Panc1 (cell line): Measurements from ENCODE around the gene CDKAL1. TPM values are rescaled to one million over a fixed set of nuclear protein-coding genes. Genes with fewer than 3 reads are reported as not detected.

ENCODE experiments used
- ATAC-seq: fragments of 200-7000 bp; cut with Tn5 transposase; 2 replicates; pipeline ENCODE4 v1.9.1; 2020; ENCODE audit warnings: mild to moderate bottlenecking, moderate library complexity
- BruUV-seq: library from RNA; stranded (reverse); fragments of 400-500 nt; replicated peaks from 2 replicates; lab custom pipeline; 2021; lab: Mats Ljungman, UMichigan
- CTCF ChIA-PET: fragments of 300-600 bp; sonication (Branson Sonifier 250); formaldehyde crosslinking; loops from one replicate; lab custom pipeline; 2022; ENCODE audit warnings: antibody characterized with exemption; lab: Charles Lee
- POLR2A ChIA-PET: fragments of 300-600 bp; sonication (Branson Sonifier 250); formaldehyde crosslinking; loops from one replicate; lab custom pipeline; 2022; ENCODE audit warnings: antibody characterized with exemption; lab: Charles Lee
- DNase-seq: peaks from one replicate; pipeline ENCODE4 v3.0.0-alpha.2; 2010; ENCODE audit warnings: low read depth, low spot score
- H3K27ac ChIP-seq: 2 replicates; pipeline ENCODE4 v1.5.1; 2011; ENCODE audit warnings: mild to moderate bottlenecking, low read length, inconsistent platforms
- H3K27me3 ChIP-seq: fragments of 200-500 bp; sonication (Bioruptor generic); 2 replicates; pipeline ENCODE4 v1.6.0; 2014; ENCODE audit warnings: low read length, inconsistent platforms; ENCODE audit not compliant: control insufficient read depth, insufficient read depth
- H3K36me3 ChIP-seq: fragments of 200-500 bp; sonication (Bioruptor generic); 2 replicates; pipeline ENCODE4 v1.5.1; 2014; ENCODE audit warnings: inconsistent platforms, mild to moderate bottlenecking, low read length, moderate library complexity; ENCODE audit not compliant: control insufficient read depth, insufficient read depth
- H3K4me1 ChIP-seq: 2 replicates; pipeline ENCODE4 v1.5.1; 2011; ENCODE audit warnings: inconsistent platforms, mild to moderate bottlenecking, low read length, moderate library complexity; ENCODE audit not compliant: control insufficient read depth, insufficient read depth
- H3K4me3 ChIP-seq, 2 experiments: 2 replicates each; pipeline ENCODE4 v1.5.1; 2011 to 2012; ENCODE audit warnings: low read depth in 2 of 2, low read length in 2 of 2, mild to moderate bottlenecking in 2 of 2, inconsistent platforms in 1 of 2, moderate library complexity in 1 of 2
- H3K9me3 ChIP-seq: fragments of 200-500 bp; sonication (Bioruptor generic); 2 replicates; pipeline ENCODE4 v1.5.1; 2014; ENCODE audit warnings: low read depth, mild to moderate bottlenecking, inconsistent platforms, low read length, moderate library complexity; ENCODE audit not compliant: control insufficient read depth, insufficient read depth
- POLR2AphosphoS5 ChIP-seq: IDR thresholded peaks from 2 replicates; pipeline ENCODE4 v1.6.1; 2012; ENCODE audit warnings: mild to moderate bottlenecking, low read depth, low read length, moderate library complexity
- SIN3A ChIP-seq: IDR thresholded peaks from 2 replicates; pipeline ENCODE4 v1.6.1; 2012; ENCODE audit warnings: low read depth, mild to moderate bottlenecking, low read length, moderate library complexity, borderline replicate concordance; ENCODE audit not compliant: insufficient read depth
- TCF7L2 ChIP-seq: IDR thresholded peaks from 2 replicates; pipeline ENCODE4 v1.6.1; 2011; ENCODE audit warnings: mild to moderate bottlenecking, low read depth, low read length, inconsistent platforms
- in situ Hi-C: cut with HindIII; loops from 2 replicates; pipeline ENCODE4 v1.10.0; 2016; ENCODE audit warnings: low sequenced_read_pairs, low pct_unique_long_range_greater_than_20kb
- intact Hi-C: fragments of 100-400 bp; cut with micrococcal nuclease; formaldehyde crosslinking; loops from one replicate; pipeline ENCODE4 v1.10.0; 2022; ENCODE audit not compliant: unreplicated experiment
- total RNA-seq: library from RNA; stranded (reverse); gene quantifications from one replicate; pipeline ENCODE4 v1.2.1, GENCODE V29; 2021; ENCODE audit not compliant: unreplicated experiment
- TF ChIP-seq, protein P1 (sequence below), 2 experiments: IDR thresholded peaks; 2 replicates each; pipeline ENCODE4 v1.6.1; 2011 to 2012; ENCODE audit warnings: low read depth in 2 of 2, control low read depth in 1 of 2, low read length in 1 of 2, mild to moderate bottlenecking in 1 of 2, moderate library complexity in 1 of 2; ENCODE audit not compliant: insufficient read depth in 1 of 2
- TF ChIP-seq, protein P2 (sequence below): fragments of 450-650 bp; IDR thresholded peaks from 2 replicates; pipeline ENCODE4 v1.5.1; 2017; ENCODE audit warnings: mild to moderate bottlenecking

CDKAL1 gene
- total RNA-seq, 1 experiment from 2014 or later: 14.5 TPM

DNA sequence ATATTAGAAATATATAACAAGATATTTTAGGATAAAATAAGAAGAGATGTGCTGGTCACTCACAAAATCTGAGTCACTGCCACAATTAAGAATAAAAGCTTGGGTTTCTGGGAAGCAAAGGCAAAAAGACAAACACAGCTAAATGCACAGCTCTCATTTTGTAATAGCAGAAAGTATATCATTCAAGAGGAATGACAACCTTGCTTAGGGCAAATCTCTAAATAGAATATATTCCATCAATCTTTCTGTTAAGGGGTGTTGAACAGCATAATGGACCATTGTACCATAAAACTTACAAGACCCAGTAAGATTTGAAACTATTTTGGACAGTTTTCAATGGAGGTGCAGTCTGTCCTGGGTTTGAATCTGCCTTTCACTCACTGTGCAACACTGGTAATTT is 594.3 kb downstream of the CDKAL1 start:
- in situ Hi-C loops: no loop called here

DNA sequence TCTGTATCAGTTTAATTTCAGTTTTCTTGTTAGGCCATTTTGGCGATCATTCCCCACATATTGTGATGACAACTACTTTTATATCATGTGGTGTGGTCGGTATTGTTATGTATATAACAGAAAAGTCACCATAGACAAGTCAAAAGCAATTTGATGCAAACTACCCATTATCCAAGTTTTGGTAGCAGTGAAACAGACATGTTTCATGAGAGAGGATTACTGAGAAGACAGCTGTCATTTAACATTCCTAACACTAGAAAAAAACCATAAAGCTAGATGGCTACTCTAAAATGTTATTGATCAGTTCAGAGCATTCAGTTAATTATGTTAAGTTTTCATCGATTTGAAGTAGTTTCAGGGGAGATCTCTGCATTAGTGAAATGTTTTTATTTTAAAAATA is 597.1 kb downstream of the CDKAL1 start:
- Histone ChIP-seq H3K36me3 (no peaks in the 10 kb centered on the region), H3K9me3 (no peaks in the 10 kb centered on the region), H3K4me3 (no peak overlapping the region), H3K4me1 (peaks cover 2% of the 10 kb centered on the region; the same call in 1 of the 2 replicates), H3K27me3 (no peaks in the 10 kb centered on the region), H3K27ac (no peak overlapping the region)
- no TSS peak for BruUV-seq
- no peak for TF ChIP-seq SIN3A
- no peak for TF ChIP-seq POLR2AphosphoS5
- TF ChIP-seq TCF7L2: no peak
- TF ChIP-seq, protein P1, sequence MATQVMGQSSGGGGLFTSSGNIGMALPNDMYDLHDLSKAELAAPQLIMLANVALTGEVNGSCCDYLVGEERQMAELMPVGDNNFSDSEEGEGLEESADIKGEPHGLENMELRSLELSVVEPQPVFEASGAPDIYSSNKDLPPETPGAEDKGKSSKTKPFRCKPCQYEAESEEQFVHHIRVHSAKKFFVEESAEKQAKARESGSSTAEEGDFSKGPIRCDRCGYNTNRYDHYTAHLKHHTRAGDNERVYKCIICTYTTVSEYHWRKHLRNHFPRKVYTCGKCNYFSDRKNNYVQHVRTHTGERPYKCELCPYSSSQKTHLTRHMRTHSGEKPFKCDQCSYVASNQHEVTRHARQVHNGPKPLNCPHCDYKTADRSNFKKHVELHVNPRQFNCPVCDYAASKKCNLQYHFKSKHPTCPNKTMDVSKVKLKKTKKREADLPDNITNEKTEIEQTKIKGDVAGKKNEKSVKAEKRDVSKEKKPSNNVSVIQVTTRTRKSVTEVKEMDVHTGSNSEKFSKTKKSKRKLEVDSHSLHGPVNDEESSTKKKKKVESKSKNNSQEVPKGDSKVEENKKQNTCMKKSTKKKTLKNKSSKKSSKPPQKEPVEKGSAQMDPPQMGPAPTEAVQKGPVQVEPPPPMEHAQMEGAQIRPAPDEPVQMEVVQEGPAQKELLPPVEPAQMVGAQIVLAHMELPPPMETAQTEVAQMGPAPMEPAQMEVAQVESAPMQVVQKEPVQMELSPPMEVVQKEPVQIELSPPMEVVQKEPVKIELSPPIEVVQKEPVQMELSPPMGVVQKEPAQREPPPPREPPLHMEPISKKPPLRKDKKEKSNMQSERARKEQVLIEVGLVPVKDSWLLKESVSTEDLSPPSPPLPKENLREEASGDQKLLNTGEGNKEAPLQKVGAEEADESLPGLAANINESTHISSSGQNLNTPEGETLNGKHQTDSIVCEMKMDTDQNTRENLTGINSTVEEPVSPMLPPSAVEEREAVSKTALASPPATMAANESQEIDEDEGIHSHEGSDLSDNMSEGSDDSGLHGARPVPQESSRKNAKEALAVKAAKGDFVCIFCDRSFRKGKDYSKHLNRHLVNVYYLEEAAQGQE (IDR thresholded peaks at IDR 0.05; ENCODE audit: insufficient read depth in 1 of 2, low read depth in 2 of 2, low read length in 1 of 2): no peak
- ChIA-PET POLR2A (no interaction called here), CTCF (no interaction called here)
- no peak for DNase-seq
- intact Hi-C loops: no loop called here
- in situ Hi-C loops: no loop called here
- no peak for ATAC-seq

More for the DNA sequence above, 594.3 kb downstream of the CDKAL1 start:
- no peak for DNase-seq
- TF ChIP-seq, protein P1 (IDR thresholded peaks at IDR 0.05; ENCODE audit: insufficient read depth in 1 of 2, low read depth in 2 of 2, low read length in 1 of 2): no peak
- TF ChIP-seq SIN3A: no peak
- no peak for TF ChIP-seq POLR2AphosphoS5
- no peak for TF ChIP-seq TCF7L2
- TF ChIP-seq, protein P2, sequence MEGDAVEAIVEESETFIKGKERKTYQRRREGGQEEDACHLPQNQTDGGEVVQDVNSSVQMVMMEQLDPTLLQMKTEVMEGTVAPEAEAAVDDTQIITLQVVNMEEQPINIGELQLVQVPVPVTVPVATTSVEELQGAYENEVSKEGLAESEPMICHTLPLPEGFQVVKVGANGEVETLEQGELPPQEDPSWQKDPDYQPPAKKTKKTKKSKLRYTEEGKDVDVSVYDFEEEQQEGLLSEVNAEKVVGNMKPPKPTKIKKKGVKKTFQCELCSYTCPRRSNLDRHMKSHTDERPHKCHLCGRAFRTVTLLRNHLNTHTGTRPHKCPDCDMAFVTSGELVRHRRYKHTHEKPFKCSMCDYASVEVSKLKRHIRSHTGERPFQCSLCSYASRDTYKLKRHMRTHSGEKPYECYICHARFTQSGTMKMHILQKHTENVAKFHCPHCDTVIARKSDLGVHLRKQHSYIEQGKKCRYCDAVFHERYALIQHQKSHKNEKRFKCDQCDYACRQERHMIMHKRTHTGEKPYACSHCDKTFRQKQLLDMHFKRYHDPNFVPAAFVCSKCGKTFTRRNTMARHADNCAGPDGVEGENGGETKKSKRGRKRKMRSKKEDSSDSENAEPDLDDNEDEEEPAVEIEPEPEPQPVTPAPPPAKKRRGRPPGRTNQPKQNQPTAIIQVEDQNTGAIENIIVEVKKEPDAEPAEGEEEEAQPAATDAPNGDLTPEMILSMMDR: no peak
- intact Hi-C loops: no loop called here
- no peaks in the 10 kb centered on the region for H3K36me3 ChIP-seq
- H3K4me1 ChIP-seq: peaks cover 2% of the 10 kb centered on the region; the same call in 1 of the 2 replicates
- H3K27me3 ChIP-seq: no peaks in the 10 kb centered on the region
- no peak overlapping the region for H3K27ac ChIP-seq
- no peak overlapping the region for H3K4me3 ChIP-seq
- H3K9me3 ChIP-seq: no peaks in the 10 kb centered on the region
- ATAC-seq: no peak
- POLR2A ChIA-PET: no interaction called here
- no TSS peak for BruUV-seq
- CTCF ChIA-PET: no interaction called here
